ENCODE measurements around the gene HBZ.
"Not testable (repeated sequence)": the region's sequence is repeated elsewhere in the genome, so short reads cannot be mapped to it uniquely, and the experiment has no call there.

HBZ gene

DNA sequence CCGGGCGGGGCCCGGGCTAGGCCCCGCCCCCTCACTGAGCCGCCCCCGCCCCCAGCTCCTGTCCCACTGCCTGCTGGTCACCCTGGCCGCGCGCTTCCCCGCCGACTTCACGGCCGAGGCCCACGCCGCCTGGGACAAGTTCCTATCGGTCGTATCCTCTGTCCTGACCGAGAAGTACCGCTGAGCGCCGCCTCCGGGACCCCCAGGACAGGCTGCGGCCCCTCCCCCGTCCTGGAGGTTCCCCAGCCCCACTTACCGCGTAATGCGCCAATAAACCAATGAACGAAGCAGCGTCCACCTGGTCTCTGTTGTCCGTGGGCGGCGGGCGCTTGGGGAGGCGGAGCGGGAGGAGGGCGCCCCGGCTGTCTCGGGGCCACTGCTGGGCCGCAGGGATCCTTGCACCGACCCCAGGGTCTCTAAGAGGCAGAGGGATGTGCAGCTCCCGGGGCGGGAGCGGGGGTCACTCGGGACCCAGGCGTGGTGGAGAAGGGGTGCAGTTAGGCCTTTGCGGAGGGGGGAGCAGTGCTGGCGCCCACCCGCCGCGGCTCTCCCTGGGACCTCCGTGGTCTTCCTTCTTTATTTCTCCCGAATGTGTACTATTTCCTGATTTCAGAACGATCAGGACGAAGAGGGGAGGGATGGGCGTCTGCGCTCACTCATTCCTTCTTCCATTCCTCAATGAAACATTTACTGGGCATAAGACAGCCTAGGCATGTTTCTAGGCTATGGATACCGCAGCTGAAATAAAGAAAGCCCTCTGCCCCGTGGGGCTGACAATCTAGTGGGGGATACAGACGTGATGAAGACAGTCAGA is 2.0 kb downstream of the HBZ start:
- DNase-seq = peak; percentile 53
- peak overlapping the region; percentile 66 for H3K4me3 ChIP-seq (ENCODE audit: low read depth, low read length)

GRCh38 chr16:155031-155398 is 2.6 kb downstream of the HBZ start:
- no peak for DNase-seq
- Histone ChIP-seq H3K27me3 (peaks cover 24% of the 10 kb centered on the region), H3K4me1 (no peaks in the 10 kb centered on the region), H3K4me3 (ENCODE audit: low read depth, low read length) (peak overlapping the region; percentile 66), H3K36me3 (no peaks in the 10 kb centered on the region), H3K9me3 (no peaks in the 10 kb centered on the region)
- TF ChIP-seq CTCF (IDR thresholded peaks at IDR 0.05; ENCODE audit: low read depth, low read length) = no peak

More for the DNA sequence above, 2.0 kb downstream of the HBZ start:
- H3K9me3 ChIP-seq = no peaks in the 10 kb centered on the region
- no peak for TF ChIP-seq CTCF (IDR thresholded peaks at IDR 0.05; ENCODE audit: low read depth, low read length)
- H3K36me3 ChIP-seq = no peaks in the 10 kb centered on the region
- peaks cover 3% of the 10 kb centered on the region; the same call in 1 of the 2 replicates for H3K4me1 ChIP-seq
- H3K27me3 ChIP-seq = peaks cover 24% of the 10 kb centered on the region

- Histone ChIP-seq H3K27me3 (peaks cover 24% of the 10 kb centered on the region), H3K4me1 (no peaks in the 10 kb centered on the region), H3K36me3 (no peaks in the 10 kb centered on the region), H3K4me3 (ENCODE audit: low read depth, low read length) (no peak overlapping the region), H3K9me3 (no peaks in the 10 kb centered on the region)
- DNase-seq = no peak
- TF ChIP-seq CTCF (IDR thresholded peaks at IDR 0.05; ENCODE audit: low read depth, low read length) = no peak
Measured at GRCh38 chr16:159136-159849, 6.8 kb downstream of the HBZ start.

DNA sequence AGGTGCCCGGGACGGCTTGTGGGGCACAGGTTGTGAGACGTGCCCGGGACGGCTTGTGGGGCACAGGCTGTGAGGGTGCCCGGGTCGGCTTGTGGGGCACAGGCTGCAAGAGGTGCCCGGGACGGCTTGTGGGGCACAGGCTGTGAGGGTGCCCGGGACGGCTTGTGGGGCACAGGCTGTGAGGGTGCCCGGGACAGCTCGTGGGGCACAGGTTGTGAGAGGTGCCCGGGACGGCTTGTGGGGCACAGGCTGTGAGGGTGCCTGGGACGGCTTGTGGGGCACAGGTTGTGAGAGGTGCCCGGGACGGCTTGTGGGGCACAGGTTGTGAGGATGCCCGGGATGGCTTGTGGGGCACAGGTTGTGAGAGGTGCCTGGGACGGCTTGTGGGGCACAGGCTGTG is 7.8 kb downstream of the HBZ start:
- H3K9me3 ChIP-seq; DNase-seq; H3K4me3 ChIP-seq (ENCODE audit: low read depth, low read length); H3K36me3 ChIP-seq; H3K4me1 ChIP-seq: not testable (repeated sequence)
- peaks cover 25% of the 10 kb centered on the region for H3K27me3 ChIP-seq

DNA sequence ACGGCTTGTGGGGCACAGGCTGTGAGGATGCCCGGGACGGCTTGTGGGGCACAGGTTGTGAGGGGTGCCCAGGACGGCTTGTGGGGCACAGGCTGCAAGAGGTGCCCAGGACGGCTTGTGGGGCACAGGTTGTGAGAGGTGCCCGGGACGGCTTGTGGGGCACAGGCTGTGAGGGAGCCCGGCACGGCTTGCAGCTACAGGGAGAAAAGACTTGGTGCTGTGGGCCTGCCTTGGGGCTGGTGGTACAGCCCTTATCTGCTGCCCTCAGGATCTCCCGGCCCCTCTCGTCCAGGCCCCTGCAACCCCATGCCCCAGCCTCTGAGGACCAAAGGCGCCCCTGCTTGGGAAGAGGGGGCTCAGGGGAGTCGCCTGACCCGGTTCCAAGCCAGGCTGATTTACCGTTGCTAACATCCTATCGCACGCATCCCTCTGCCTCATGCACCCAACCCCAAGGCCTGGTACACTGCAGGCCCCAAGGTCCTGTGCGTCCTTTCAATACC is 8.3 kb downstream of the HBZ start:
- Histone ChIP-seq H3K36me3 (no peaks in the 10 kb centered on the region), H3K9me3 (no peaks in the 10 kb centered on the region), H3K4me1 (peaks cover 5% of the 10 kb centered on the region), H3K27me3 (peaks cover 26% of the 10 kb centered on the region), H3K4me3 (ENCODE audit: low read depth, low read length) (no peak overlapping the region)
- TF ChIP-seq CTCF (IDR thresholded peaks at IDR 0.05; ENCODE audit: low read depth, low read length) = no peak
- DNase-seq = no peak

GRCh38 chr16:162271-162991 is 10.0 kb downstream of the HBZ start:
- no peak for DNase-seq
- peaks cover 5% of the 10 kb centered on the region for H3K4me1 ChIP-seq
- H3K4me3 ChIP-seq (ENCODE audit: low read depth, low read length) = no peak overlapping the region
- no peak for TF ChIP-seq CTCF (IDR thresholded peaks at IDR 0.05; ENCODE audit: low read depth, low read length)
- no peaks in the 10 kb centered on the region for H3K36me3 ChIP-seq
- peaks cover 42% of the 10 kb centered on the region for H3K27me3 ChIP-seq
- H3K9me3 ChIP-seq = no peaks in the 10 kb centered on the region

- DNase-seq, H3K4me1 ChIP-seq: not testable (repeated sequence)
- H3K27me3 ChIP-seq = peaks cover 43% of the 10 kb centered on the region
Measured at GRCh38 chr16:163139-163538, 10.7 kb downstream of the HBZ start.

GRCh38 chr16:163696-164095 is 11.3 kb downstream of the HBZ start:
- not testable (repeated sequence) for H3K9me3 ChIP-seq; H3K36me3 ChIP-seq; H3K4me3 ChIP-seq (ENCODE audit: low read depth, low read length); H3K4me1 ChIP-seq; DNase-seq
- peaks cover 40% of the 10 kb centered on the region for H3K27me3 ChIP-seq

More at GRCh38 chr16:163139-163538, 10.7 kb downstream of the HBZ start:
- not testable (repeated sequence) for H3K36me3 ChIP-seq; H3K9me3 ChIP-seq; H3K4me3 ChIP-seq (ENCODE audit: low read depth, low read length)

- not testable (repeated sequence) for H3K36me3 ChIP-seq; DNase-seq; H3K4me1 ChIP-seq; H3K9me3 ChIP-seq; H3K4me3 ChIP-seq (ENCODE audit: low read depth, low read length)
- H3K27me3 ChIP-seq = peaks cover 37% of the 10 kb centered on the region
Measured at GRCh38 chr16:164134-164823, 11.8 kb downstream of the HBZ start.

Measured in BE2C (cell line).